WTC11 (cell line): ENCODE measurements around the gene ZCCHC14. TPM values are rescaled to one million over a fixed set of nuclear protein-coding genes. Genes with fewer than 3 reads are reported as not detected.
"Not testable (repeated sequence)": the region's sequence is repeated elsewhere in the genome, so short reads cannot be mapped to it uniquely, and the experiment has no call there.

Source experiments
- ATAC-seq: fragments of 200-7000 bp; cut with Tn5 transposase; 2 replicates; pipeline ENCODE4 v1.10.0; 2021; ENCODE audit warnings: mild to moderate bottlenecking, moderate library complexity
- CTCF ChIA-PET: fragments of 300-600 bp; sonication (Branson Sonifier 250); formaldehyde crosslinking; loops from one replicate; lab custom pipeline; 2021; ENCODE audit warnings: antibody characterized with exemption; lab: Charles Lee
- POLR2A ChIA-PET: fragments of 350-600 bp; sonication (Branson Sonifier 250); formaldehyde crosslinking; loops from one replicate; lab custom pipeline; 2021; ENCODE audit warnings: antibody characterized with exemption; lab: Charles Lee
- DNase-seq: peaks from one replicate; pipeline ENCODE4 v3.0.0; 2021; ENCODE audit warnings: low spot score
- H3K27ac Mint-ChIP-seq: 2 replicates; pipeline ENCODE4 v1.8.0; 2021; ENCODE audit warnings: mixed read lengths
- H3K27me3 Mint-ChIP-seq: 2 replicates; pipeline ENCODE4 v1.8.0; 2021; ENCODE audit warnings: low read depth, mild to moderate bottlenecking, moderate library complexity, mixed read lengths
- H3K36me3 Mint-ChIP-seq: 2 replicates; pipeline ENCODE4 v1.8.0; 2021; ENCODE audit warnings: mixed read lengths
- H3K4me1 Mint-ChIP-seq: 2 replicates; pipeline ENCODE4 v1.8.0; 2022; ENCODE audit warnings: mixed read lengths
- H3K4me3 Mint-ChIP-seq: 2 replicates; pipeline ENCODE4 v1.8.0; 2021; ENCODE audit warnings: mild to moderate bottlenecking, moderate library complexity, mixed read lengths
- H3K9me3 Mint-ChIP-seq: 2 replicates; pipeline ENCODE4 v1.8.0; 2021; ENCODE audit warnings: mixed read lengths
- ARID4B ChIP-seq: sonication (generic); formaldehyde crosslinking; IDR thresholded peaks from 2 replicates; pipeline ENCODE4 v1.8.0; 2023; ENCODE audit warnings: missing genetic modification reagents, mild to moderate bottlenecking, borderline replicate concordance
- ATF1 ChIP-seq: sonication (generic); formaldehyde crosslinking; IDR thresholded peaks from 2 replicates; pipeline ENCODE4 v1.8.1; 2023; ENCODE audit warnings: mild to moderate bottlenecking, moderate library complexity, missing genetic modification reagents
- ATF2 ChIP-seq: sonication (generic); formaldehyde crosslinking; IDR thresholded peaks from 2 replicates; pipeline ENCODE4 v1.8.1; 2022; ENCODE audit warnings: low read depth, missing genetic modification reagents, borderline replicate concordance
- ATF6 ChIP-seq: sonication (generic); formaldehyde crosslinking; IDR thresholded peaks from 2 replicates; pipeline ENCODE4 v1.8.1; 2023; ENCODE audit warnings: mild to moderate bottlenecking, missing genetic modification reagents
- GRHL2 ChIP-seq: fragments of 250-450 bp; sonication (Bioruptor Pico); IDR thresholded peaks from 2 replicates; pipeline ENCODE4 v1.8.0; 2022; ENCODE audit warnings: mild to moderate bottlenecking, moderate library complexity; ENCODE audit not compliant: insufficient replicate concordance, severe bottlenecking
- NFE2L1 ChIP-seq: sonication (generic); formaldehyde crosslinking; IDR thresholded peaks from 2 replicates; pipeline ENCODE4 v1.8.1; 2023; ENCODE audit warnings: missing genetic modification reagents
- USF2 ChIP-seq: sonication (generic); formaldehyde crosslinking; IDR thresholded peaks from 2 replicates; pipeline ENCODE4 v1.8.1; 2023; ENCODE audit warnings: mild to moderate bottlenecking, missing genetic modification reagents, moderate library complexity
- total RNA-seq: library from RNA; stranded (reverse); gene quantifications from 3 replicates; pipeline ENCODE4 v1.2.3, GENCODE V29; 2021
- TF ChIP-seq, protein P1 (sequence below): sonication (generic); formaldehyde crosslinking; conservative IDR thresholded peaks from 2 replicates; pipeline ENCODE4 v1.8.1; 2022; ENCODE audit warnings: mild to moderate bottlenecking, missing genetic modification reagents

ZCCHC14 gene
- total RNA-seq, 1 experiment from 2014 or later = 33.8 TPM

- TF ChIP-seq USF2 = no peak
- no peak for TF ChIP-seq ATF6 (CRISPR knock-in tag)
- TF ChIP-seq GRHL2 = no peak
- no peak for TF ChIP-seq ARID4B (CRISPR knock-in tag)
- TF ChIP-seq, protein P1, sequence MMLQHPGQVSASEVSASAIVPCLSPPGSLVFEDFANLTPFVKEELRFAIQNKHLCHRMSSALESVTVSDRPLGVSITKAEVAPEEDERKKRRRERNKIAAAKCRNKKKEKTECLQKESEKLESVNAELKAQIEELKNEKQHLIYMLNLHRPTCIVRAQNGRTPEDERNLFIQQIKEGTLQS (CRISPR knock-in tag) = no peak
- TF ChIP-seq ATF1 = no peak
- no peak for TF ChIP-seq ATF2 (CRISPR knock-in tag)
- TF ChIP-seq, all 79 proteins: peak for 0
Observed at GRCh38 chr16:87505834-87506233, 13.0 kb upstream of the ZCCHC14 start (continued).

GRCh38 chr16:87503232-87503937 is 10.6 kb upstream of the ZCCHC14 start:
- H3K27me3 Mint-ChIP-seq, H3K9me3 Mint-ChIP-seq, H3K4me3 Mint-ChIP-seq, DNase-seq, ATAC-seq, H3K27ac Mint-ChIP-seq, H3K36me3 Mint-ChIP-seq, CTCF ChIA-PET, H3K4me1 Mint-ChIP-seq: not testable (repeated sequence)
- POLR2A ChIA-PET = interaction anchor here (0.7 kb wide), 1 partner anchor 282 kb away, joined by 16 read pairs; no protein-coding TSS in a partner anchor

DNA sequence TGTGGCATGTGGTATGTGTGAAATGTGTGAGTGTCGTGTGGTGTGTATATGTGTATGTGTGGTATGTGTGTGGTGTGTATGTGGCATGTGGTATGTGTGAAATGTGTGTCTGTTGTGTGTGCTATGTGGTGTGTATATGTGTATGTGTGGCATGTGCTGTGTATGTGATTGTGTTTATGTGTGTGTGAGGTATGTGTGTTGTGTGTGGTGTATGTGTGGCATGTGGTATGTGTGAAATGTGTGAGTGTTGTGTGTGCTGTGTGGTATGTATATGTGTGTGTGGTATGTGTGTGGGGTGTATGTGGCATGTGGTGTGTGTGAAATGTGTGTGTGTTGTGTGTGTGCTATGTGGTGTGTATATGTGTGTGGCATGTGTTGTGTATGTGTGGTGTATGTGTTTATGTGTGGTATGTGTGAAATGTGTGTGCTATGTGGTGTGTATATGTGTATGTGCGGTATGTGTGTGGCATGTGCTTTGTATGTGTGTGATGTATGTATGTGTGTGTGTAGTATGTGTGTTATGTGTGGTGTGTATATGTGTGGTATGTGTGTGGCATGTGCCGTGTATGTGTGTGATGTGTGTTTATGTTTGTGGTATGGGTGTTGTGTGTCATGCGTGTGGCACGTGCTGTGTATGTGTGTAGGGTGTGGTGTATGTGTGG is 9.6 kb upstream of the ZCCHC14 start:
- no peaks in the 10 kb centered on the region for H3K36me3 Mint-ChIP-seq
- no peak for TF ChIP-seq ATF6 (CRISPR knock-in tag)
- 0 out of 2 replicates have a peak, but pooled peaks have one; percentile 40 for TF ChIP-seq NFE2L1 (CRISPR knock-in tag)
- TF ChIP-seq, all 79 proteins: peak for 1
- ATAC-seq = no peak
- ChIA-PET CTCF (no interaction called here), POLR2A (no interaction called here)
- no peak for DNase-seq
- H3K4me3 Mint-ChIP-seq = no peak overlapping the region
- H3K27me3 Mint-ChIP-seq = no peaks in the 10 kb centered on the region
- no peaks in the 10 kb centered on the region for H3K4me1 Mint-ChIP-seq
- no peaks in the 10 kb centered on the region for H3K9me3 Mint-ChIP-seq
- no peak overlapping the region for H3K27ac Mint-ChIP-seq
